OCI-LY3 (cell line): ENCODE data around the gene HNRNPUL1.

Source experiments
- H2AFZ ChIP-seq: fragments of 200-600, 300-600 bp; shearing (Covaris generic); 2 replicates; pipeline ENCODE4 v1.6.0; 2014; ENCODE audit warnings: antibody characterized with exemption, low read depth, low read length
- H3K27ac ChIP-seq: fragments of 200-600, 300-600 bp; sonication (generic); 2 replicates; pipeline ENCODE4 v1.5.1; 2014; ENCODE audit warnings: mild to moderate bottlenecking, low read length, moderate library complexity, mixed read lengths
- H3K27me3 ChIP-seq: fragments of 200-600, 300-600 bp; sonication (generic); 2 replicates; pipeline ENCODE4 v1.6.1; 2014; ENCODE audit warnings: low read depth, low read length, mixed read lengths
- H3K36me3 ChIP-seq: fragments of 200-600, 300-600 bp; sonication (generic); replicated peaks from 2 replicates; pipeline ENCODE3; 2014; ENCODE audit warnings: low read depth, low read length, mixed read lengths
- H3K4me1 ChIP-seq: fragments of 300-600, 200-600 bp; sonication (generic); 2 replicates; pipeline ENCODE4 v1.6.1; 2014; ENCODE audit warnings: low read length, mixed read lengths
- H3K4me2 ChIP-seq: fragments of 200-600, 300-600 bp; sonication (generic); 2 replicates; pipeline ENCODE4 v1.6.1; 2014; ENCODE audit warnings: low read length, mixed read lengths
- H3K4me3 ChIP-seq: fragments of 300-600, 200-600 bp; sonication (generic); 2 replicates; pipeline ENCODE4 v1.5.1; 2014; ENCODE audit warnings: antibody characterized with exemption, mild to moderate bottlenecking, low read length, moderate library complexity
- H3K79me2 ChIP-seq: fragments of 300-600, 200-600 bp; shearing (Covaris generic); 2 replicates; pipeline ENCODE4 v1.6.1; 2014; ENCODE audit warnings: mild to moderate bottlenecking, low read length, mixed read lengths
- H3K9ac ChIP-seq: fragments of 300-600, 200-600 bp; shearing (Covaris generic); 2 replicates; pipeline ENCODE4 v1.6.0; 2014; ENCODE audit warnings: mild to moderate bottlenecking, low read length, moderate library complexity
- H3K9me3 ChIP-seq: fragments of 200-600, 300-600 bp; shearing (Covaris generic); 2 replicates; pipeline ENCODE4 v1.6.1; 2014; ENCODE audit warnings: low read length, mixed read lengths; ENCODE audit not compliant: insufficient read depth
- H4K20me1 ChIP-seq: fragments of 200-600, 300-600 bp; sonication (generic); 2 replicates; pipeline ENCODE4 v1.6.1; 2016; ENCODE audit warnings: low read length, mixed read lengths; ENCODE audit not compliant: insufficient read depth
- CTCF ChIP-seq: fragments of 200-600, 300-600 bp; sonication (generic); IDR thresholded peaks from 2 replicates; pipeline ENCODE4 v1.5.1; 2014; ENCODE audit warnings: antibody characterized with exemption, low read length, low read depth
- EZH2phosphoT487 ChIP-seq: fragments of 200-600 bp; shearing (Covaris generic); IDR thresholded peaks from 2 replicates; pipeline ENCODE4 v1.6.1; 2018; ENCODE audit warnings: antibody characterized with exemption, mixed run types, low read depth

HNRNPUL1 gene

DNA sequence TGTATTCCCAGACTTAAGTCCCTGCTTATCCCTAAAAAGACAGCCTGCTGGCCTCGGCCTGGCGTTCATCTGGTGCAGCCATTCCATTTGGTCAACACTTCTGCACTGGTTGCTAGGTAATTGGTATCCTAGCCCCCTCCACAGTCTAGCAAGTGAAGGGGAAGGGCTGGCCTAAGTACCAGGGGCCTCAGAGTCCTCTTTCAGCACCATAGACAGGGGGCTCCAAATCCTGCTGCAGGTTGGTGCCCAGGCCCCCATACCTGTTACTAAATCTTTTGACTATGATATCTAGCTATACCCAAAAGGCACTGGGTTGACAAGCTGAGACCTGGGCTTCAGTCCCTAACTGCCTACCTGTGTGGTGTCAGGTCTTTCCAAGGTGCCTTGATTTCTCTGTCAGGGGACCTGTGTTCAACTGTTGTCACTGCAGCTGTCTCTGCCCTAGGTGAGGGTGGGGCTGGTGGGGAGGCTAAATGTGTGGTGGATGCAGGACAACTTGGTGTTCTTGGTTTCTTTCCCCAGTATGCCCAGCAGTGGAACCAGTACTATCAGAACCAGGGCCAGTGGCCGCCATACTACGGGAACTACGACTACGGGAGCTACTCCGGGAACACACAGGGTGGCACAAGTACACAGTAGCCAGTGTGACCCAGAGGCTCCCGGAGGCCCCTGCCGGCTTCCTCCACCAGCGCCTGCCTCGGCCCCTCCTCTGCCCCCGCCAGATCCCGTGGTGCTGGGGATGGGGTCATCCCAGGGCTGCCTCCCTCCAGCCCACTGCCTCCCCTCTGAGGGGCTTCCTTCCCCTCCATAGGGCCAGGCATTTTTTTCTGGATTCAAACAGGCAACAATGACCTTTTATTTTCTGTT, 42.0 kb downstream of the HNRNPUL1 start:
- Histone ChIP-seq H3K4me1 (peaks cover 26% of the 10 kb centered on the region), H3K27ac (0 out of 2 replicates have a peak overlapping the region, but pooled peaks have one; percentile 84)

GRCh38 chr19:41307090-41307875, 43.1 kb downstream of the HNRNPUL1 start:
- Histone ChIP-seq H3K36me3 (peaks cover 56% of the 10 kb centered on the region), H3K79me2 (peaks cover 24% of the 10 kb centered on the region), H4K20me1 (no peaks in the 10 kb centered on the region), H2AFZ (no peak overlapping the region), H3K9ac (no peak overlapping the region; the same call in 1 of the 2 replicates), H3K4me3 (no peak overlapping the region), H3K4me1 (peaks cover 28% of the 10 kb centered on the region), H3K4me2 (no peak overlapping the region), H3K9me3 (no peaks in the 10 kb centered on the region), H3K27ac (peak overlapping the region; percentile 84), H3K27me3 (no peaks in the 10 kb centered on the region)
- TF ChIP-seq CTCF (no peak), EZH2phosphoT487 (no peak)

More for the DNA sequence above, 42.0 kb downstream of the HNRNPUL1 start:
- H3K9me3 ChIP-seq, result no peaks in the 10 kb centered on the region
- H3K36me3 ChIP-seq, result peaks cover 63% of the 10 kb centered on the region
- no peak for TF ChIP-seq EZH2phosphoT487
- TF ChIP-seq CTCF, result no peak
- no peaks in the 10 kb centered on the region for H4K20me1 ChIP-seq
- H3K4me3 ChIP-seq, result no peak overlapping the region
- no peaks in the 10 kb centered on the region for H3K27me3 ChIP-seq
- H3K79me2 ChIP-seq, result peaks cover 14% of the 10 kb centered on the region
- H2AFZ ChIP-seq, result no peak overlapping the region
- H3K9ac ChIP-seq, result no peak overlapping the region
- H3K4me2 ChIP-seq, result no peak overlapping the region

DNA sequence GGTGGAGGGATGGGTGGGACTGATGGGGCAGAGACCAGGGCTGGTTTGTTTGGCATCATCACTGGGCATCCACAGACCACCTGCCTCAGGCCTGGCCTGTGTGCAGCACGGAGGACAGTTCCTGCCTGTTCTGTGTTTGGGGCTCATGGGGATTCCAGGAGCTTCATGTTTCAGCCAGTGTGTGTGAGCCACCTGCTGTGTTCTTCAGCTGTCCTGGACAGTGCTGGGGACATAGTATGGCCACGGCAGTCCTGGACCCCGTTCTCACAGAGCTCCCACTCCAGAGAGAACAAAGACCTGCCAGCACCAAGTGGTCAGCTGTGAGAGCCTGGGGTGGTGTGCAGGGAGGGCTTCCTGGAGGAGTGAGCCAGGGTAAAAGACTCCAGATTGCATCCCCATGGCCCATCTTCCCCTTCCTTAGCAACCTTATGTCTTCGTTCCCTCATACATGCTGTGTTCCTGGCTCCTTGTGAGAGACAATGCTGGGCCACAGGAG, 43.8 kb downstream of the HNRNPUL1 start:
- Histone ChIP-seq H3K36me3 (peaks cover 52% of the 10 kb centered on the region), H3K27me3 (no peaks in the 10 kb centered on the region), H3K9me3 (no peaks in the 10 kb centered on the region), H3K9ac (peak overlapping the region; percentile 62), H4K20me1 (no peaks in the 10 kb centered on the region), H3K79me2 (peaks cover 30% of the 10 kb centered on the region), H3K4me1 (peaks cover 28% of the 10 kb centered on the region), H3K4me2 (peak overlapping the region; percentile 56), H3K27ac (peak overlapping the region; percentile 84), H2AFZ (no peak overlapping the region), H3K4me3 (no peak overlapping the region)
- TF ChIP-seq EZH2phosphoT487, result no peak
- no peak for TF ChIP-seq CTCF
